Measurements from ENCODE around the gene GNB1L. TPM values are rescaled to one million over a fixed set of nuclear protein-coding genes. Genes with fewer than 3 reads are reported as not detected.

GNB1L gene
- polyA plus RNA-seq, 1 donor from 2014 or later = 16.5 TPM

DNA sequence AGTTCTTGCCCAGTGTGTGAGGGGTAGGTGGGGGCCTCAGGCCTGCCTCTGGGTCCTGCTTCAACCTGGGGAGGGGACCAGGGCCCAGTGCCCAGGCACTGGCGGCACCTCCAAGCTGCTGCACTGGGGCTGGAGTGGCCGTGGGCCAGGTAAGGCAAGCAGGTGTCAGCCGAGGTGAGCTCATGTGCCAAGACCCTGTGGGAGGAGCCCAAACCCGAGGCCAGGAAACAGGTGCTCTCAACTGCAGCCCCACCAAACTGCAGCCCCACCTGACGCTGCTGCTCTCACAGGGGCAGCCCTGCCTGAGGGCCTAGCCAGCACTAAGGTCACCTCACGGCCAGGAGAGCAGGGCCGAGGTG is 18.1 kb upstream of the GNB1L start:
- H3K4me2 ChIP-seq (ENCODE audit: low read length) = no peak overlapping the region
- H3K27ac ChIP-seq (ENCODE audit: low read length) = no peak overlapping the region
- H3K9me3 ChIP-seq (ENCODE audit: low read length) = no peaks in the 10 kb centered on the region
- no peaks in the 10 kb centered on the region for H3K9me2 ChIP-seq (ENCODE audit: insufficient read depth, low read length)
- H3K9ac ChIP-seq (ENCODE audit: low read length) = no peak overlapping the region
- TF ChIP-seq MXI1 (conservative IDR thresholded peaks at IDR 0.05; ENCODE audit: poor library complexity, severe bottlenecking) (no peak), EP300 (conservative IDR thresholded peaks at IDR 0.05; ENCODE audit: poor library complexity, severe bottlenecking) (no peak), RAD21 (conservative IDR thresholded peaks at IDR 0.05) (no peak), EZH2 (IDR thresholded peaks at IDR 0.05; ENCODE audit: borderline replicate concordance, insufficient read depth, low read length, poor library complexity, severe bottlenecking) (no peak), REST (IDR thresholded peaks at IDR 0.05; ENCODE audit: borderline replicate concordance) (no peak), POLR2AphosphoS5 (IDR thresholded peaks at IDR 0.05) (no peak), TAF1 (IDR thresholded peaks at IDR 0.05; ENCODE audit: low read depth) (no peak), SMC3 (conservative IDR thresholded peaks at IDR 0.05; ENCODE audit: poor library complexity) (no peak)
- TF ChIP-seq, protein P1, sequence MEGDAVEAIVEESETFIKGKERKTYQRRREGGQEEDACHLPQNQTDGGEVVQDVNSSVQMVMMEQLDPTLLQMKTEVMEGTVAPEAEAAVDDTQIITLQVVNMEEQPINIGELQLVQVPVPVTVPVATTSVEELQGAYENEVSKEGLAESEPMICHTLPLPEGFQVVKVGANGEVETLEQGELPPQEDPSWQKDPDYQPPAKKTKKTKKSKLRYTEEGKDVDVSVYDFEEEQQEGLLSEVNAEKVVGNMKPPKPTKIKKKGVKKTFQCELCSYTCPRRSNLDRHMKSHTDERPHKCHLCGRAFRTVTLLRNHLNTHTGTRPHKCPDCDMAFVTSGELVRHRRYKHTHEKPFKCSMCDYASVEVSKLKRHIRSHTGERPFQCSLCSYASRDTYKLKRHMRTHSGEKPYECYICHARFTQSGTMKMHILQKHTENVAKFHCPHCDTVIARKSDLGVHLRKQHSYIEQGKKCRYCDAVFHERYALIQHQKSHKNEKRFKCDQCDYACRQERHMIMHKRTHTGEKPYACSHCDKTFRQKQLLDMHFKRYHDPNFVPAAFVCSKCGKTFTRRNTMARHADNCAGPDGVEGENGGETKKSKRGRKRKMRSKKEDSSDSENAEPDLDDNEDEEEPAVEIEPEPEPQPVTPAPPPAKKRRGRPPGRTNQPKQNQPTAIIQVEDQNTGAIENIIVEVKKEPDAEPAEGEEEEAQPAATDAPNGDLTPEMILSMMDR (IDR thresholded peaks at IDR 0.05; ENCODE audit: poor library complexity, severe bottlenecking) = no peak
- H3K4me3 ChIP-seq (ENCODE audit: low read length) = no peak overlapping the region
- H3K36me3 ChIP-seq (ENCODE audit: insufficient read depth, low read length) = no peaks in the 10 kb centered on the region
- H3K27me3 ChIP-seq (ENCODE audit: insufficient read depth, low read depth, low read length) = no peaks in the 10 kb centered on the region
- H4K20me1 ChIP-seq (ENCODE audit: insufficient read depth) = no peaks in the 10 kb centered on the region
- no peak overlapping the region for H2AFZ ChIP-seq (ENCODE audit: low read depth, low read length)
- no peaks in the 10 kb centered on the region for H3F3A ChIP-seq (ENCODE audit: insufficient read depth, low read length, poor library complexity, severe bottlenecking)
- no peaks in the 10 kb centered on the region for H3K79me2 ChIP-seq (replicated peaks; ENCODE audit: insufficient read depth, low read length)

- Histone ChIP-seq H3K27ac (ENCODE audit: low read length) (no peak overlapping the region), H3K27me3 (ENCODE audit: insufficient read depth, low read depth, low read length) (no peaks in the 10 kb centered on the region), H3K79me2 (replicated peaks; ENCODE audit: insufficient read depth, low read length) (no peaks in the 10 kb centered on the region), H4K20me1 (ENCODE audit: insufficient read depth) (no peaks in the 10 kb centered on the region), H3K36me3 (ENCODE audit: insufficient read depth, low read length) (no peaks in the 10 kb centered on the region), H2AFZ (ENCODE audit: low read depth, low read length) (no peak overlapping the region), H3F3A (ENCODE audit: insufficient read depth, low read length, poor library complexity, severe bottlenecking) (no peaks in the 10 kb centered on the region), H3K9me3 (ENCODE audit: low read length) (no peaks in the 10 kb centered on the region), H3K9me2 (ENCODE audit: insufficient read depth, low read length) (no peaks in the 10 kb centered on the region), H3K4me3 (ENCODE audit: low read length) (no peak overlapping the region), H3K4me2 (ENCODE audit: low read length) (no peak overlapping the region), H3K9ac (ENCODE audit: low read length) (no peak overlapping the region)
- no peak for TF ChIP-seq REST (IDR thresholded peaks at IDR 0.05; ENCODE audit: borderline replicate concordance)
- no peak for TF ChIP-seq MXI1 (conservative IDR thresholded peaks at IDR 0.05; ENCODE audit: poor library complexity, severe bottlenecking)
- no peak for TF ChIP-seq TAF1 (IDR thresholded peaks at IDR 0.05; ENCODE audit: low read depth)
- TF ChIP-seq EP300 (conservative IDR thresholded peaks at IDR 0.05; ENCODE audit: poor library complexity, severe bottlenecking) = no peak
- TF ChIP-seq POLR2AphosphoS5 (IDR thresholded peaks at IDR 0.05) = no peak
- TF ChIP-seq SMC3 (conservative IDR thresholded peaks at IDR 0.05; ENCODE audit: poor library complexity) = no peak
- no peak for TF ChIP-seq EZH2 (IDR thresholded peaks at IDR 0.05; ENCODE audit: borderline replicate concordance, insufficient read depth, low read length, poor library complexity, severe bottlenecking)
- TF ChIP-seq, protein P1 (IDR thresholded peaks at IDR 0.05; ENCODE audit: poor library complexity, severe bottlenecking) = no peak
- TF ChIP-seq RAD21 (conservative IDR thresholded peaks at IDR 0.05) = no peak
Observed at GRCh38 chr22:19871845-19872778, 17.4 kb upstream of the GNB1L start.
